Body of pancreas (tissue), 4 donors: ENCODE data around the gene OSBPL10.

ENCODE experiments used
- CTCF ChIP-seq, 7 experiments: fragments of 450-650 bp in 4 of 7; fragments of 200-600 bp in 3 of 7; sonication (generic) in 3 of 7; IDR thresholded peaks; one replicate each; pipeline ENCODE4 v1.5.1; 2016 to 2019; ENCODE audit warnings: antibody characterized with exemption in 7 of 7
- POLR2A ChIP-seq, 3 donors: fragments of 450-650 bp; IDR thresholded peaks; one replicate each; pipeline ENCODE4 v1.6.1; 2016; ENCODE audit warnings: antibody characterized with exemption in 3 of 3, mild to moderate bottlenecking in 2 of 3

DNA sequence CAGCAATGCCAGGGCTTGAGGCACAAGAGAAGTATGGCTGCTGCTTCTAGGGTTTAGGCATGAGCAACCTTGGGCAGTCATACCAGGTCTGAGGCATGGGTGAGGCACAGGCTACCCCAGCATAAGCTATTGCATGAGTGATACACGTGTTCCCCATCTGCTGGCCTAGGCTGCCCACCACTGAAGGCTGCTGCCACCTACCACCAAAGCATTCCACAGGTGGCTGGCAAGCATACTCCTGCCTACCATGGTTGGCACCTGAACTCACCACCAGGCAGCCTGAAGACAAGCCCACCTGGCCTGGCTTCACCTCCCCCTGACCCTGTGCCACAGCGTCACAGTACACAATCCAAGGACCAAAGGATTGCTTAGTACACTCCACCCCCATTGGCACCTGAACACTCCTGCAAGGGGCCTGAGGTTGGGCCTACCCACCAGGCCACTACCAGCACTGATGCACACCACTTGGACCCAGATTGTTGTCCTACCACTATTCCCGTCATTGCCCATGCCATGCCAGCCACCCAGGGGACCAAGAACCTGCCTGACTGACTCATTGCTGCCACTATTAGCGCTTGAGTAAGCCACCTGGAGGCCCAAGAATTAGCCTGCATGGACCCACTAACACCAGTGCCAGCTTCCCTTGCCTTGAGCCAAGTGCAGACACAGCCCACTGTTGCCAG is 332.6 kb downstream of the OSBPL10 start:
- TF ChIP-seq CTCF (IDR thresholded peaks at IDR 0.05) (no peak), POLR2A (IDR thresholded peaks at IDR 0.05) (no peak)
